ENCODE data around the gene ZNF592. TPM values are rescaled to one million over a fixed set of nuclear protein-coding genes. Genes with fewer than 3 reads are reported as not detected.
A peak's percentile ranks its signal among the peaks of the same experiment; 100 is the strongest.

Gene ZNF592
- total and polyA plus RNA-seq, 2 of the 13 experiments (the other 11 are each of a cell fraction or from before 2014, with no cell fraction given): 8.2 to 9.8 TPM

- TF ChIP-seq ZNF646 (CRISPR knock-in tag; IDR thresholded peaks at IDR 0.05): 0 out of 2 replicates have a peak, but pooled peaks have one; percentile 25
- peak; percentile 90 for TF ChIP-seq SPEN (CRISPR knock-in tag; IDR thresholded peaks at IDR 0.05; ENCODE audit: low read depth)
- TF ChIP-seq YY1 (IDR thresholded peaks at IDR 0.05; ENCODE audit: insufficient read depth, insufficient replicate concordance, low read depth, low read length): peak; percentile 87
- no peak for TF ChIP-seq ZMAT5 (CRISPR knock-in tag; IDR thresholded peaks at IDR 0.05; ENCODE audit: borderline replicate concordance, low read depth)
- no peak for TF ChIP-seq TERF1 (CRISPR knock-in tag; IDR thresholded peaks at IDR 0.05)
- no peak for TF ChIP-seq NONO (IDR thresholded peaks at IDR 0.05)
- peak; percentile 84 for TF ChIP-seq NONO (CRISPR knock-in tag; conservative IDR thresholded peaks at IDR 0.05)
- TF ChIP-seq ZKSCAN8 (CRISPR knock-in tag; IDR thresholded peaks at IDR 0.05; ENCODE audit: borderline replicate concordance): no peak; the same call in 1 of the 2 replicates
- peak; percentile 58 for TF ChIP-seq CBFB (CRISPR knock-in tag; IDR thresholded peaks at IDR 0.05)
- peak; percentile 74 for TF ChIP-seq HCFC1 (IDR thresholded peaks at IDR 0.05; ENCODE audit: low read depth, low read length)
- peak; percentile 46 for TF ChIP-seq GATAD2A (CRISPR knock-in tag; IDR thresholded peaks at IDR 0.05)
- TF ChIP-seq CEBPB (IDR thresholded peaks at IDR 0.05; ENCODE audit: borderline replicate concordance, low read depth, low read length): no peak
- 0 out of 2 replicates have a peak, but pooled peaks have one; percentile 16 for TF ChIP-seq ZBTB8A (CRISPR knock-in tag; IDR thresholded peaks at IDR 0.05; ENCODE audit: borderline replicate concordance, low read depth)
- TF ChIP-seq SP1 (IDR thresholded peaks at IDR 0.05): no peak
- peak; percentile 85; the same call in 1 of the 2 replicates for TF ChIP-seq SP1 (CRISPR knock-in tag; IDR thresholded peaks at IDR 0.05)
- TF ChIP-seq MIER3 (CRISPR knock-in tag; IDR thresholded peaks at IDR 0.05; ENCODE audit: borderline replicate concordance): peak; percentile 35; the same call in 1 of the 2 replicates
- TF ChIP-seq MED8 (CRISPR knock-in tag; IDR thresholded peaks at IDR 0.05; ENCODE audit: insufficient replicate concordance): peak; percentile 37
These were observed 32.2 kb upstream of the ZNF592 start, which contains the start of gene SEC11A (continued) for GRCh38 chr15:84716036-84716732.
